Gastroesophageal sphincter (tissue), 4 donors: Measurements from ENCODE around the gene NABP1. TPM values are rescaled to one million over a fixed set of nuclear protein-coding genes. Genes with fewer than 3 reads are reported as not detected.

Source experiments
- ATAC-seq: fragments of 150-250 bp; one replicate; pipeline ENCODE4 v1.9.1; 2016; ENCODE audit warnings: mild to moderate bottlenecking, moderate library complexity
- H3K27ac ChIP-seq, 4 donors: fragments of 200-600 bp; sonication (generic) in 3 of 4; 1 replicate in 3 of 4; 2 replicates in 1 of 4; pipeline ENCODE4 v1.5.1; 2016 to 2019
- H3K27me3 ChIP-seq: fragments of 200-600 bp; sonication (generic); one replicate; pipeline ENCODE4 v1.5.1; 2019
- H3K36me3 ChIP-seq, 2 donors: fragments of 200-600 bp; sonication (generic); one replicate each; pipeline ENCODE4 v1.5.1; 2019; ENCODE audit warnings: control low read depth in 1 of 2
- H3K4me1 ChIP-seq, 3 donors: fragments of 200-600 bp; sonication (generic); 1 replicate in 2 of 3; 2 replicates in 1 of 3; pipeline ENCODE4 v1.5.1; 2016 to 2019; ENCODE audit warnings: control low read depth in 2 of 3
- H3K4me3 ChIP-seq, 2 donors: fragments of 200-600 bp; sonication (generic); one replicate each; pipeline ENCODE4 v1.5.1; 2019; ENCODE audit warnings: mild to moderate bottlenecking in 1 of 2, moderate library complexity in 1 of 2
- H3K9me3 ChIP-seq, 3 donors: fragments of 200-600 bp; sonication (generic); one replicate each; pipeline ENCODE4 v1.5.1; 2017 to 2019; ENCODE audit warnings: control low read depth in 2 of 3
- CTCF ChIP-seq, 4 experiments: fragments of 200-600 bp in 2 of 4; fragments of 450-650 bp in 2 of 4; sonication (generic) in 1 of 4; IDR thresholded peaks; one replicate each; pipeline ENCODE4 v1.5.1; 2017 to 2019; ENCODE audit warnings: antibody characterized with exemption in 4 of 4, mild to moderate bottlenecking in 2 of 4, moderate library complexity in 2 of 4
- EP300 ChIP-seq: sonication (generic); formaldehyde crosslinking; IDR thresholded peaks from one replicate; pipeline ENCODE4 v1.6.1; 2017; ENCODE audit warnings: antibody characterized with exemption, mild to moderate bottlenecking
- POLR2A ChIP-seq, 2 donors: fragments of 450-650 bp; IDR thresholded peaks; one replicate each; pipeline ENCODE4 v1.6.1; 2017; ENCODE audit warnings: antibody characterized with exemption in 2 of 2, mild to moderate bottlenecking in 2 of 2, moderate library complexity in 1 of 2
- POLR2AphosphoS5 ChIP-seq: sonication (generic); formaldehyde crosslinking; IDR thresholded peaks from one replicate; pipeline ENCODE4 v1.6.1; 2017; ENCODE audit warnings: antibody characterized with exemption
- WGBS, 2 donors: methylation state at CpG; one replicate each; pipeline ENCODE4 v1.1.5; 2018; ENCODE audit warnings: low coverage in 1 of 2; 5-methylcytosine and 5-hydroxymethylcytosine counted together
- small RNA-seq, 4 donors: library from RNA; depleted of rRNA; stranded (forward); fragments of <200 nt; gene quantifications; one replicate each; pipeline ENCODE3, GENCODE V24; 2016
- total RNA-seq, 4 donors: library from RNA; depleted of rRNA; stranded (reverse); fragments of >200 nt; gene quantifications; one replicate each; pipeline ENCODE4 v1.1.0, GENCODE V29; 2016

Gene NABP1
- total RNA-seq, 4 donors from 2014 or later: 2.8 to 30.7 (median 7.9) TPM

- no peak for ATAC-seq
- Histone ChIP-seq H3K9me3 (no peaks in the 10 kb centered on the region), H3K27me3 (no peaks in the 10 kb centered on the region), H3K4me1 (no peaks in the 10 kb centered on the region), H3K27ac (no peak overlapping the region), H3K36me3 (no peaks in the 10 kb centered on the region), H3K4me3 (no peak overlapping the region)
- no peak for TF ChIP-seq CTCF (IDR thresholded peaks at IDR 0.05)
- TF ChIP-seq POLR2A (IDR thresholded peaks at IDR 0.05): no peak
- TF ChIP-seq EP300: no peak
- no peak for TF ChIP-seq POLR2AphosphoS5
- 92 to 100% methylated on average over 1 of the region's 2 CpGs for WGBS, 2 donors
These were observed 43.4 kb downstream of the NABP1 start for GRCh38 chr2:191721331-191721730.

- TF ChIP-seq EP300 (no peak), POLR2A (IDR thresholded peaks at IDR 0.05) (no peak), CTCF (IDR thresholded peaks at IDR 0.05) (no peak), POLR2AphosphoS5 (no peak)
- H3K4me3 ChIP-seq: no peak overlapping the region
- H3K4me1 ChIP-seq: no peaks in the 10 kb centered on the region
- WGBS, 2 donors: 60% methylated on average over 1 of the region's 1 CpG
- H3K9me3 ChIP-seq: no peaks in the 10 kb centered on the region
- H3K27ac ChIP-seq: no peak overlapping the region
- no peaks in the 10 kb centered on the region for H3K36me3 ChIP-seq
- ATAC-seq: no peak
- no peaks in the 10 kb centered on the region for H3K27me3 ChIP-seq
These were observed 46.1 kb downstream of the NABP1 start for GRCh38 chr2:191724015-191724414.

- WGBS, 2 donors: 79 to 85% methylated on average over 3 to 5 of the region's 5 CpGs
- Histone ChIP-seq H3K9me3 (no peaks in the 10 kb centered on the region), H3K4me1 (no peaks in the 10 kb centered on the region), H3K4me3 (no peak overlapping the region), H3K27me3 (no peaks in the 10 kb centered on the region), H3K36me3 (no peaks in the 10 kb centered on the region), H3K27ac (no peak overlapping the region)
- no peak for ATAC-seq
- TF ChIP-seq POLR2A (IDR thresholded peaks at IDR 0.05): no peak
- TF ChIP-seq EP300: no peak
- TF ChIP-seq POLR2AphosphoS5: no peak
- TF ChIP-seq CTCF (IDR thresholded peaks at IDR 0.05): no peak
These were observed 51.1 kb downstream of the NABP1 start for GRCh38 chr2:191728750-191729624.

- H3K27me3 ChIP-seq: no peaks in the 10 kb centered on the region
- H3K36me3 ChIP-seq: no peaks in the 10 kb centered on the region
- no peak overlapping the region for H3K4me3 ChIP-seq
- H3K9me3 ChIP-seq: no peaks in the 10 kb centered on the region
- ATAC-seq: no peak
- TF ChIP-seq EP300: no peak
- no peak for TF ChIP-seq POLR2AphosphoS5
- no peak for TF ChIP-seq CTCF (IDR thresholded peaks at IDR 0.05)
- TF ChIP-seq POLR2A (IDR thresholded peaks at IDR 0.05): no peak
- no peak overlapping the region for H3K27ac ChIP-seq
- no peaks in the 10 kb centered on the region for H3K4me1 ChIP-seq
These were observed 52.3 kb downstream of the NABP1 start for GRCh38 chr2:191730263-191730662.

Small RNAs within 50 kb of the gene (small RNA-seq; reads per million reads assigned to genes)
- gene RF02271: 0 reads per million in 4 donors

Other genes with a start within 250 kb of the NABP1 start
- gene CAVIN2, start 169.0 kb downstream of the NABP1 start, total RNA-seq: 100 to 1,000 TPM in 3 of 4 donors, 10 to 100 TPM in 1; 72.8 to 192 (median 129) TPM